ENCODE results near the gene LOXL3. TPM values are rescaled to one million over a fixed set of nuclear protein-coding genes. Genes with fewer than 3 reads are reported as not detected.

LOXL3 gene
- total and polyA plus RNA-seq, 2 of the 8 experiments (the other 6 are each of a cell fraction or from before 2014, with no cell fraction given), result 22.4 to 27.2 TPM

- no peak overlapping the region for H3K14ac ChIP-seq (ENCODE audit: insufficient read length)
- TF ChIP-seq BCL11A (IDR thresholded peaks at IDR 0.05; ENCODE audit: low read depth in 2 of 2, low read length in 2 of 2), result no peak
- no peak for TF ChIP-seq CHD2 (IDR thresholded peaks at IDR 0.05; ENCODE audit: low read length)
- no peak for TF ChIP-seq ASH2L (IDR thresholded peaks at IDR 0.05; ENCODE audit: low read length)
Measured at GRCh38 chr2:74540291-74540690, 13.5 kb downstream of the LOXL3 start.

More at GRCh38 chr2:74540291-74540690, 13.5 kb downstream of the LOXL3 start:
- no peak overlapping the region for H3K4me2 ChIP-seq (ENCODE audit: insufficient read depth in 1 of 2, low read depth in 2 of 2, low read length in 2 of 2)
- H2AK5ac ChIP-seq (ENCODE audit: low read depth, low read length), result no peak overlapping the region
- H2BK15ac ChIP-seq (ENCODE audit: low read length), result no peak overlapping the region
- H4K91ac ChIP-seq (replicated peaks; ENCODE audit: insufficient read length, low read length), result no peak overlapping the region
- no peak overlapping the region for H3K27ac ChIP-seq (ENCODE audit: low read depth, low read length)
- no peak overlapping the region for H3K18ac ChIP-seq (ENCODE audit: extremely low read depth, low read length)
- H2BK12ac ChIP-seq (ENCODE audit: low read depth, low read length), result no peak overlapping the region
- FAIRE-seq, result no peak
- no peaks in the 10 kb centered on the region for H3K36me3 ChIP-seq (ENCODE audit: control insufficient read depth in 2 of 4, insufficient read depth in 4 of 4, low read length in 3 of 4)
- no peak overlapping the region for H3K23ac ChIP-seq (ENCODE audit: insufficient read length)
- H2BK20ac ChIP-seq (ENCODE audit: low read length), result no peak overlapping the region
- no peaks in the 10 kb centered on the region for H3K79me2 ChIP-seq (ENCODE audit: control insufficient read depth in 1 of 2, insufficient read depth in 2 of 2, low read length in 2 of 2)
- POLR2A ChIA-PET (ENCODE audit: partially characterized antibody), result interaction anchor here (1.3 to 2.9 kb wide), 3 partner anchors 8 to 10 kb away, joined by 4 to 19 read pairs (median 12); partner anchors contain the start of genes AUP1 and HTRA2
- no peak overlapping the region for H3K4ac ChIP-seq (replicated peaks; ENCODE audit: insufficient read length, low read depth, low read length)
- no peak overlapping the region for H2BK120ac ChIP-seq (replicated peaks; ENCODE audit: low read depth, low read length)
- peaks cover 0 to 1% (median 0%) of the 10 kb centered on the region in 4 experiments; a peak in 1 of 7 replicates for H3K27me3 ChIP-seq (replicated peaks in 1 of 4; ENCODE audit: control insufficient read depth in 3 of 4, extremely low read depth in 1 of 4, insufficient read depth in 3 of 4, low read length in 3 of 4)
- no peak overlapping the region for H3K56ac ChIP-seq (replicated peaks; ENCODE audit: insufficient read length, low read depth, low read length)
- WGBS, 2 experiments (ENCODE audit: extremely low coverage in 1 of 2, insufficient coverage in 1 of 2, insufficient read length in 1 of 2, insufficient replicate concordance in 2 of 2, low coverage in 1 of 2, low lambda C conversion rate in 2 of 2, missing lambda C conversion rate in 1 of 2), result 93% methylated on average over 5 of the region's 5 CpGs; no CpG with 5 or more reads in 1 of the 2 experiments
- H3K4me1 ChIP-seq (replicated peaks in 1 of 4; ENCODE audit: control insufficient read depth in 3 of 4, insufficient read depth in 4 of 4, low read length in 3 of 4), result no peaks in the 10 kb centered on the region; a peak in 1 of 7 replicates
- H3K23me2 ChIP-seq (ENCODE audit: low read depth, low read length), result no peaks in the 10 kb centered on the region; the same call in 1 of the 2 replicates
- peaks cover 5% of the 10 kb centered on the region in 2 experiments for H4K20me1 ChIP-seq (replicated peaks in 1 of 2; ENCODE audit: control insufficient read depth in 1 of 2, insufficient read depth in 2 of 2, low read length in 2 of 2)
- H4K8ac ChIP-seq (ENCODE audit: extremely low read depth, insufficient read depth, low read length), result no peak overlapping the region
- H2BK5ac ChIP-seq (ENCODE audit: low read depth, low read length), result no peak overlapping the region
- no peaks in the 10 kb centered on the region for H3K9me3 ChIP-seq (ENCODE audit: insufficient read depth in 2 of 2, low read depth in 1 of 2, low read length in 1 of 2)
- H3K79me1 ChIP-seq (ENCODE audit: low read depth, low read length), result no peaks in the 10 kb centered on the region
- no peak overlapping the region for H3K4me3 ChIP-seq (ENCODE audit: extremely low read depth in 1 of 4, insufficient read depth in 2 of 4, low read depth in 3 of 4, low read length in 4 of 4)
- H3K9ac ChIP-seq (replicated peaks in 1 of 4; ENCODE audit: extremely low read depth in 1 of 4, low read depth in 3 of 4, low read length in 3 of 4), result no peak overlapping the region
- no peak overlapping the region for H4K5ac ChIP-seq (ENCODE audit: insufficient read length, low read depth, low read length)
- CTCF ChIA-PET (ENCODE audit: partially characterized antibody), result interaction anchor here (0.6 to 2.1 kb wide), 4 partner anchors 36 to 101 kb away, joined by 3 to 4 read pairs (median 4); no protein-coding TSS in a partner anchor
- H2AFZ ChIP-seq (ENCODE audit: low read length), result no peak overlapping the region
- no peak for DNase-seq (ENCODE audit: low read depth in 1 of 2, low spot score in 2 of 2)
